Measurements from ENCODE around the gene COL16A1.

The COL16A1 gene

GRCh38 chr1:31623365-31623764, 80.5 kb downstream of the COL16A1 start:
- DNase-seq (ENCODE audit: low spot score), result no peak

- DNase-seq (ENCODE audit: low spot score), result no peak
These were observed 81.7 kb downstream of the COL16A1 start for GRCh38 chr1:31621847-31622730.

GRCh38 chr1:31621498-31621820, 82.4 kb downstream of the COL16A1 start:
- no peak for DNase-seq (ENCODE audit: low spot score)

- DNase-seq (ENCODE audit: low spot score), result no peak
These were observed 83.0 kb downstream of the COL16A1 start for GRCh38 chr1:31620631-31621497.

- no peak for DNase-seq (ENCODE audit: low spot score)
These were observed 84.6 kb downstream of the COL16A1 start for GRCh38 chr1:31618916-31619846.

GRCh38 chr1:31617916-31618746, 85.7 kb downstream of the COL16A1 start:
- no peak for DNase-seq (ENCODE audit: low spot score)

GRCh38 chr1:31617218-31617915, 86.5 kb downstream of the COL16A1 start, which contains the start of gene HCRTR1:
TSS of gene HCRTR1 (plus strand) at chr1:31617689. CDS start at chr1:31619193, 1,504 bp downstream.
- DNase-seq (ENCODE audit: low spot score), result no peak

- DNase-seq (ENCODE audit: low spot score), result no peak
These were observed 87.9 kb downstream of the COL16A1 start for GRCh38 chr1:31615939-31616338.

GRCh38 chr1:31615414-31615813, 88.4 kb downstream of the COL16A1 start:
- DNase-seq (ENCODE audit: low spot score), result no peak

GRCh38 chr1:31614414-31615005, 89.3 kb downstream of the COL16A1 start:
- no peak for DNase-seq (ENCODE audit: low spot score)

- DNase-seq (ENCODE audit: low spot score), result no peak
These were observed 94.2 kb downstream of the COL16A1 start for GRCh38 chr1:31609514-31610118.

GRCh38 chr1:31607360-31607759, 96.5 kb downstream of the COL16A1 start:
- no peak for DNase-seq (ENCODE audit: low spot score)

GRCh38 chr1:31605908-31606427, 97.8 kb downstream of the COL16A1 start:
- DNase-seq (ENCODE audit: low spot score), result no peak

Data from hematopoietic multipotent progenitor cell treated with erythropoietin and hydrocortisone succinate and interleukin-3 and kit ligand, for 15 days (in vitro differentiated cells).